HG03060 (cell line): ENCODE measurements around the gene HES4.

Source experiments
- ATAC-seq: cut with Tn5 transposase; IDR thresholded peaks from one replicate; pipeline ENCODE4 v1.9.1; 2021; ENCODE audit warnings: low read depth, moderate number of reproducible peaks; ENCODE audit not compliant: unreplicated experiment

The HES4 gene

GRCh38 chr1:969260-969855, 30.5 kb downstream of the HES4 start:
- no peak for ATAC-seq

- no peak for ATAC-seq
Observed at GRCh38 chr1:967466-968343, 32.2 kb downstream of the HES4 start.

- no peak for ATAC-seq
Observed at GRCh38 chr1:966704-967300, 33.1 kb downstream of the HES4 start.

- no peak for ATAC-seq
Observed at GRCh38 chr1:966135-966703, 33.7 kb downstream of the HES4 start, which contains the start of gene PLEKHN1. PLEKHN1 (plus strand) TSS chr1:966482; CDS start chr1:966532, 50 bp downstream.

- ATAC-seq = no peak
Observed at GRCh38 chr1:965526-966134, 34.3 kb downstream of the HES4 start.

GRCh38 chr1:964691-965525, 35.0 kb downstream of the HES4 start:
- no peak for ATAC-seq

GRCh38 chr1:963746-964525, 36.0 kb downstream of the HES4 start:
- ATAC-seq = no peak

- no peak for ATAC-seq
Observed at GRCh38 chr1:963301-963651, 36.6 kb downstream of the HES4 start.

- ATAC-seq = no peak
Observed at GRCh38 chr1:962381-963300, 37.3 kb downstream of the HES4 start.

- ATAC-seq = no peak
Observed at GRCh38 chr1:961132-961669, 38.7 kb downstream of the HES4 start.

- ATAC-seq = no peak
Observed at GRCh38 chr1:960363-961131, 39.4 kb downstream of the HES4 start, which contains the start of gene KLHL17. KLHL17 (plus strand) TSS chr1:960584; CDS start chr1:960694, 110 bp downstream.

GRCh38 chr1:959731-960362, 40.0 kb downstream of the HES4 start:
- no peak for ATAC-seq

GRCh38 chr1:958823-959730, 40.8 kb downstream of the HES4 start, which contains the start of gene NOC2L:
NOC2L (minus strand) TSS chr1:959256; CDS start chr1:959240, 16 bp downstream.
- no peak for ATAC-seq

GRCh38 chr1:956636-957035, 43.3 kb downstream of the HES4 start:
- no peak for ATAC-seq

- ATAC-seq = no peak
Observed at GRCh38 chr1:955474-955873, 44.4 kb downstream of the HES4 start.
